Activated effector memory CD4-positive, alpha-beta T cell treated with Interleukin-2 at 50 U/mL for 16 hours (primary cell): ENCODE measurements around the gene NECTIN4.

Experiments used
- DNase-seq: peaks from one replicate; pipeline ENCODE4 v3.0.0-alpha.2; 2020

NECTIN4 gene

DNA sequence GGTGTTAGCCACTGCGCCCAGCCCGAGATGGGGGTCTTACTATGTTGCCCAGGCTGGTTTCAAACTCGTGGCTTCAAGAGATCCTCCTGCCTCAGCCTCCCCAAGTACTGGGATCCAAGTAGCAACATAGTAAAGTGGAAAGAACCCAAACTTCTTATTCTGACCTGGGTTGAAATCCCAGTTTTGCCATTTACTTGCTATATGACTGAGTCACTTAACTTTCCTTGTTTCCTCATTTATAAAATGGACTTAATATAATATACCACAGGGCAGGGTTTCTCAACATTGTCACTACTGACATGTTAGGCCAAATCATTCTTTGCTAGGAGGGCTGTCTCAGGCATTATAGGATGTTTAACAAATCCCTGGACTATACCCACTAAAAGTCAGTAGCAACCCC is 21.8 kb upstream of the NECTIN4 start:
- DNase-seq: no peak

GRCh38 chr1:161106431-161106830 is 17.1 kb upstream of the NECTIN4 start:
- DNase-seq: no peak

DNA sequence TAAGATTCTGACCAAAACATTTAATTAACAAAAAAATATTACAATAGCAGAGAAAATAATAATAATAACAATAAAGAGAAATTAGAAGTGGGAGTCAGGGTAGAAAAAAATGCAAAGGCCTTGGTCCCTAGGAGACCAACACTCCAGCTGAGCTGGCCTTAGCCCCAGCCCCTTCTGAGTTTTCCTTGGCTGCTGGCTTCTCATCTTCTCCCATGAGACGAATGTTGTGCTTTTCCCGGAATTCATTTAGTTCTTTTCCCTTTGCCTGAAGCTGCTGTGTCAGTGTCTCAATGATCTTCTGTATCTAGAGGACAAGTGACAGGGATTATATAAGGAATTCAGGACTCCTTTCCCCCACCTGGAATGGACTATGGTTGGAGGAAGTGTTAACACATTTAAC is 11.2 kb upstream of the NECTIN4 start:
- DNase-seq: no peak

GRCh38 chr1:161099090-161099802 is 9.9 kb upstream of the NECTIN4 start:
- no peak for DNase-seq

DNA sequence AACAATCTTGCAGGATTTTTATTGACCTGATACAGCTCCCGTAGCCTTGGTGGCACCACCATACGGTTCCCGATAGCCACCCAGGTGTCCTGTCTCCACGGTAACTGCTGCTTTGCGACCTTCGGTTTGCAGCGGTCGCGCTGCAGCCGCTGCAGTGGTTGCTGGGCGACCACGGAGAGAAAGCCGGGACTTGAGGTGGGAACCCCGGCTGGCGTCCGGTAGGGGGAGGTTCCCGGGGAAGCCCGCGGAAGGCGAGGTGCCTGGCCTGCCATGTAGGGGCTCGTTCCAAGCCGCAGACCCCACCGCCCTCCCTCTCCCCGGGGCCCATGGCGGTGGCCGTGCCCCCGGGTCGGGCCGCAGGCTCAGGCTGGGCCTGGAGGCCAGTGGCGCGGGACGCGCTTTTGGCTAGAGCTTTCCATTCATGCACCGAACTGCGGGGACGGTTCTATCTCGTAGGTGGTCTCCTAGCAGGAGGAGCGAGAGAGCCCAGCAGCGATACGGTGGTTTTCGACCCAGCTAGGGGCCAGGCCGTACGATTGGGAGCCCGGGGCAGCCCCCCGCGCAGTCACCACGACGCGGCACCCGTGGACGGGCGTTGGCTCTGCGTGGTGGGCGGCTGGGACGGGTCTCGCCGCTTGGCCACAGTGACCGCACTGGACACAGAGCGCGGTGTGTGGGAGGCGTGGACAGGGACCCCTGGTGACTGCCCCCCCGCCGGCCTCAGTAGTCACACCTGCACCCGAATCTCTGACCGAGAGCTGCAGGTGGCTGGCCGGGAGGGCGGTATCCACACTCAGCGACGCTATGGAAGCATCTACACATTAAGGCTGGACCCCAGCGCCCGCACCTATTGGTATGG is 9.1 kb upstream of the NECTIN4 start, which contains the start of gene KLHDC9:
KLHDC9 (plus strand) TSS at position 152 of the 859 bp plus-strand sequence; CDS start at position 327, 175 bp downstream.
- DNase-seq: peak; percentile 66

DNA sequence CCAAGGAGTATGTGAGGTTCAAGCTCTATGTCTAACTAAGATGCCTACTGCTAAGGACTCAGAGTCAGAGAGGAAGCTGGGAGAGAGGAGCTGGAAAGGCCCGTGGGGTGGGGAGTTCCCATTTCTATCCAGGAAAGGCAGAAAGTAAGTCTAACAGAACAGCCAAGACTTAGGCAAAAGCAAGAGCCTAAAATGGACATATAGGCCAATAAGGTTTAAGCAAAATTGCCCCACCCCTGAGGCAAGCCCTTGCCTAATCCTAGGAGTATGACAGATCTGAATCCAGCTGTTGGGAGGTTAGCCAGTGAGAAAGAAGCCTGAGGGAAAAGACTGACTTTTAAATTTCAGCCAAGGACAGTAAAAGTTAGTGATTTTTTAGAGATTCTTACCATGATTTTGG is 7.2 kb upstream of the NECTIN4 start:
- DNase-seq: no peak

DNA sequence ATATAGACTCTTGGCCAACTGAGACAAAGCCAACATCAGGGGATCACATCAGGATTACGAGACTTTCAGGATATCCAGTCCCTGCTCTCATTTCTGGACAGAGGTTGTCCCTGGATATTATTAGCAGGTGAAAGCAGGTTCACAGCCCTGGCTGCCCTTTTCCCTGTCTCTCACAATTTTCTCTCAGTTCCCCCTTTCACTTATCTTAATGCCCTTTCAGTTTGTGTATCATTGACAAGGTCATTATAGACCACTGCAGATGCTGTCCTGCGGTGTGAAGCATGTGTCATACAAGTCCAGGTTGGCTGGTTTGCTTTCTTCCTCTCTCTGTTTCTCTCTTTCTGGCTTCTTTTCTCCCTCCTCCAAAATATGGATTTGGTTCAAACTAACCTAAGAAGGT is 6.7 kb upstream of the NECTIN4 start:
- DNase-seq: no peak

- DNase-seq: no peak
Measured at GRCh38 chr1:161095230-161095629, 5.9 kb upstream of the NECTIN4 start.

GRCh38 chr1:161094481-161094880 is 5.1 kb upstream of the NECTIN4 start:
- DNase-seq: no peak

- DNase-seq: no peak
Measured at GRCh38 chr1:161092621-161093028, 3.3 kb upstream of the NECTIN4 start.

- DNase-seq: no peak
Measured at GRCh38 chr1:161091796-161092507, 2.6 kb upstream of the NECTIN4 start.

GRCh38 chr1:161091093-161091492 is 1.7 kb upstream of the NECTIN4 start:
- DNase-seq: no peak

GRCh38 chr1:161090617-161091016 is 1.3 kb upstream of the NECTIN4 start:
- no peak for DNase-seq

DNA sequence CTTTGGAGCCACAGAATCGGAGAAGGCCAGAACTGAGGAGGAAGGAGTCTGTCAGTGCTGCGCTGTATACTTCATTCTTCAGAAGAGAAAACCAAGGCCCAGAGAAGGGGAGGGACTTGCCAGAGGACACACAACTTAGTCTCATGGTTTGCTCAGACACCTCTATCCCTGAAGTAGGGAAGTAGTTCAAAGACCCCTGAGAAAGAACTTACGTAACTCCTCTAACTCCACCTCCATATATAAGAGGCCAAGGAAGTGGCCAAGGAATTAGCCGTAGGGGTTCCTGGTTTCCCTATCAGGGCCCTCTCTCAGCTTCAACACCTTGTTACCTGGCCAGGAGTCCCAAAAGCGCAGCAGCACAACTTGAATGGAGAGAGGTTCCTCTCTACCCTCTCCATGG is 580 bp upstream of the NECTIN4 start:
- no peak for DNase-seq

DNA sequence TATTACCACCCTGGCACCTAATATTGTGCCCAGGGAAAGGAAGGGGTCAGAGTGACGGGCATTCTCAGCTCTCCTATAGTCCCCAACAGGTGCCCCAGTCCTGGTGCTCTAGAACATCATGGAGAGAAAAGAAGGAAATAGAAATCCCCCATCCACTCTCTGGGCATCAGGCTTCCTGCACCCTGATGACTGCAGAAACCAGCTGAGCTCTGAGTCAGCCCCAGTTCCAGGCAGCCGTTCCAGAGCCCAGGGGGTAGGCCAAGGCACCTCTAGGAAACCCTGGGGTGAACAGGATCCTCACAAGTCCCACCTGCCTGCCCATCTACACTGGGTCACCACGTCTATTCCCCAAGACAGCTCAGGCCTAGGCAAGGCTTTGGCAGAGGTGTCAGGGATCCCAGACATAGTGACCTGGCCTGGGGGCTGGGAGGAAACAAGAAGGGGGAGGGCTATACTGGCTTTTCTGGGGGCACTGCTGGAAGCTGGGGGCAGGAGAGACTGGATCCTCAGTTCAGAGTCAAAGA is 709 bp downstream of the NECTIN4 start:
- no peak for DNase-seq

DNA sequence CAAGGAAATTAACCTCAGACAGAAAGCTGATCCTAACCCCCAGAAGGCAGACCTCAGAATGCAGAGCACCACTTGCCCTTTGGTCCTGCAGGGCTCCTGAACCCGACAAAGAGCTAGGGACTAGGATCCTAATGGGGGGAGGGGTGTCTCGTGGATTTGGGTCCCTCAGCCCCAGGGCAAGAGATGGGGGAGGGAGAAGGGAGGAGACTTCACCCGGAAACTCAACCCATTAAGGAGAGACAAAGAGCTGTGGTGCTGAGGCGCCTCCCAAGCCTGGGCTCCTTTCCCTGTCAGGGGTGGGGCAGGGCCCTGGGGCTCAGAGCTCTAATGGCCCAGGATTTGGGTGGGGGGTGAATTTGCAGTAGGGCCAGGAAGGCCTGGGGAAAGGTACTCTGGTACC is 2.9 kb downstream of the NECTIN4 start:
- no peak for DNase-seq

- no peak for DNase-seq
Measured at GRCh38 chr1:161085165-161085564, 4.2 kb downstream of the NECTIN4 start.

- DNase-seq: no peak
Measured at GRCh38 chr1:161084597-161084988, 4.8 kb downstream of the NECTIN4 start.

DNA sequence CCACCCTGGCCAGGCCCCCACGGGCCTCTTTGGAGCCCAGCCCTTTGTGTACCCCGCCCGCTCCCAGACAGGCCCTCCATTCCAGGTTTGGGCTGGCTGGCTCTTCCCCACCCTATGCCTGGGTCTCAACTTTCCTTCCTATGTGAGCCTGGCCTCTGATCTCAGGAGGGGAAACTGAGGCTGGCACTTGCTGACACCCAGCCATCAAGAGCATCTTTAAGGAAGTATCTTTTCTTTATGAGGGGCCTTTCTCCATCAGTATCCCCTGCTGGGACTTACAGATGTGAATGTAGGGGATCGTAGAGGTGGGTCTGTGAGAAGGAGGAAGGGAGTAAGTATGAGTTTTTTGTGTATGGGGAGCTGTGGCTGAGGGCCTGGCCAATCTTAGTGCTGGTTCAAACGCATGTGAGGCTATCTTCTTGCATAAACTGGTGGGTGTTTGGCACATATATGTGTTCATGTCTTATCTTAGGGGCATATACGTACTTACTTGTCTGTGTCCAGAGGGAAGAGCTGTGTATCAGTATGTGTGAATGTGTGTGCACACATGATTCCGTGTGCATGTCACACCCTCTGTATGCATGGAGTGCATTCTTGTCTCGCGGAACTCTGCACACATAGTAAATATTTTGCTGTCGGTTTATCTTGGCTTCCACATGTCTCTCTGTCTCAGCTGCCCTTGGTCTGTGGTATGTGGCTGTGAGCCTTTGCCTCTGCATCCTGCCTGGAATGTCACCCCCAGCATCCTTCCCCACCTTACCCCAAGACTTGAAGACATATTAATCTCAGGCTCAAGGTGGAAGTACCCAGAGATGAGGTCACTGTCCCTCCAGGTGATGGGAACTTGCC is 5.4 kb downstream of the NECTIN4 start:
- DNase-seq: no peak

GRCh38 chr1:161082996-161083747 is 6.2 kb downstream of the NECTIN4 start:
- no peak for DNase-seq

GRCh38 chr1:161082483-161082882 is 6.9 kb downstream of the NECTIN4 start:
- DNase-seq: no peak

- DNase-seq: no peak
Measured at GRCh38 chr1:161081519-161081918, 7.8 kb downstream of the NECTIN4 start.
